Measurements from ENCODE around the gene SCN5A.

SCN5A gene

DNA sequence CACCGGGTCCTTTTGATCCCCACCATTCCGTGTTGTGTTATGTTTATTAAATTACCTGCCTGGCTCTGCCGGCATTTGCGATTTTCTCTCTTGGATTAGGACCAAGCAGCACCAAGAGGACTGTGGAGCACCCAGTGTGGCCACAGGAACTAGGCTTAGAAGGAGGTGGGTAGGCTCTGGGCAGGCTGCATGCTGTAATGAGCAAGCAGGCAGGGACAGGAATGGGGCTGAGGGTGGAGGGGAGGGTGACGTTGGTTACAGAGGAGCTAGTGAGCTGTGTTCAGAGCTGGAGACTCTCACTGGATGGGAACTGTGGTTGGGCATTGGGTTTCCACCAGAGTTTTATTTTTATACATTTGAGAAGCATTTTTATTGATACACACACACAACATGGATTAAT is 7.9 kb upstream of the SCN5A start:
- Mint-ChIP-seq H3K9me3 (peaks cover 15% of the 10 kb centered on the region), H3K4me1 (peaks cover 29% of the 10 kb centered on the region), H3K27ac (no peak overlapping the region), H3K27me3 (ENCODE audit: low read depth, poor library complexity) (peaks cover 26% of the 10 kb centered on the region), H3K4me3 (no peak overlapping the region), H3K36me3 (ENCODE audit: low read depth) (no peaks in the 10 kb centered on the region)
- no peak for DNase-seq
- TF ChIP-seq CTCF (IDR thresholded peaks at IDR 0.05) = no peak

- peak; percentile 65 for TF ChIP-seq CTCF (IDR thresholded peaks at IDR 0.05)
- H3K9me3 Mint-ChIP-seq = no peaks in the 10 kb centered on the region
- no peak overlapping the region for H3K27ac Mint-ChIP-seq
- H3K4me1 Mint-ChIP-seq = peaks cover 29% of the 10 kb centered on the region
- H3K36me3 Mint-ChIP-seq (ENCODE audit: low read depth) = no peaks in the 10 kb centered on the region
- DNase-seq = peak; percentile 47
- H3K4me3 Mint-ChIP-seq = no peak overlapping the region
- H3K27me3 Mint-ChIP-seq (ENCODE audit: low read depth, poor library complexity) = peaks cover 26% of the 10 kb centered on the region
These were observed 6.3 kb upstream of the SCN5A start for GRCh38 chr3:38655708-38656300.

GRCh38 chr3:38653685-38654537 is 4.4 kb upstream of the SCN5A start:
- H3K4me3 Mint-ChIP-seq = no peak overlapping the region
- no peaks in the 10 kb centered on the region for H3K36me3 Mint-ChIP-seq (ENCODE audit: low read depth)
- peaks cover 26% of the 10 kb centered on the region for H3K27me3 Mint-ChIP-seq (ENCODE audit: low read depth, poor library complexity)
- no peaks in the 10 kb centered on the region for H3K9me3 Mint-ChIP-seq
- TF ChIP-seq CTCF (IDR thresholded peaks at IDR 0.05) = no peak
- no peak overlapping the region for H3K27ac Mint-ChIP-seq
- peaks cover 25% of the 10 kb centered on the region for H3K4me1 Mint-ChIP-seq
- DNase-seq = no peak

GRCh38 chr3:38652934-38653333 is 3.4 kb upstream of the SCN5A start:
- H3K4me3 Mint-ChIP-seq = no peak overlapping the region
- no peaks in the 10 kb centered on the region for H3K36me3 Mint-ChIP-seq (ENCODE audit: low read depth)
- no peak for TF ChIP-seq CTCF (IDR thresholded peaks at IDR 0.05)
- H3K9me3 Mint-ChIP-seq = no peaks in the 10 kb centered on the region
- peaks cover 20% of the 10 kb centered on the region for H3K4me1 Mint-ChIP-seq
- no peak for DNase-seq
- H3K27ac Mint-ChIP-seq = no peak overlapping the region
- H3K27me3 Mint-ChIP-seq (ENCODE audit: low read depth, poor library complexity) = peaks cover 26% of the 10 kb centered on the region

GRCh38 chr3:38651153-38651789 is 1.8 kb upstream of the SCN5A start:
- peak; percentile 98 for TF ChIP-seq CTCF (IDR thresholded peaks at IDR 0.05)
- Mint-ChIP-seq H3K4me1 (peaks cover 12% of the 10 kb centered on the region), H3K36me3 (ENCODE audit: low read depth) (no peaks in the 10 kb centered on the region), H3K27ac (no peak overlapping the region), H3K4me3 (peak overlapping the region; percentile 50), H3K9me3 (no peaks in the 10 kb centered on the region), H3K27me3 (ENCODE audit: low read depth, poor library complexity) (peaks cover 22% of the 10 kb centered on the region)
- DNase-seq = peak; percentile 79
